Measurements from ENCODE around the gene EEFSEC.

The EEFSEC gene

DNA sequence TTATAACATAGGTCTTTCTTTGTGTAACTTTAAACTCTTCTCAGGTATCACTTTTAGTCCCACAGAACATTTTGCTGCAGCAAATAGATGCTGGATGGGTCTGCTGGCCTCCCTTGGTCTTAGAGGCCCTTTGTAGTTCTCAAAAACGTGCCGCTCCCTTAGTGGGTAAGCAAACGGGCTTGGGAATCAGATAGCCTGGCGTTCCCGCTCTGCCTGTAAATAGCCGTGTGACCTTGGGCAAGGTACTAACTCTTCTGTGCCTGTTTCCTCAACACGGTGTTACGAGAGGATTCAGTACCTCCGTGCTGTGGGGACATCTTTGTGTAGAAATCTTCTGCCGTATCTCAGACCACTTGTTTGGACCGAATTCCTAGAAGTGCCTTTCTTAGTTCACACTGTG is 249.0 kb downstream of the EEFSEC start:
- DNase-seq: no peak

- no peak for DNase-seq
These were observed 249.7 kb downstream of the EEFSEC start for GRCh38 chr3:128402998-128403397.

- no peak for DNase-seq
These were observed 251.2 kb downstream of the EEFSEC start for GRCh38 chr3:128404276-128405068.

GRCh38 chr3:128405554-128406277 is 252.4 kb downstream of the EEFSEC start:
- no peak for DNase-seq

DNA sequence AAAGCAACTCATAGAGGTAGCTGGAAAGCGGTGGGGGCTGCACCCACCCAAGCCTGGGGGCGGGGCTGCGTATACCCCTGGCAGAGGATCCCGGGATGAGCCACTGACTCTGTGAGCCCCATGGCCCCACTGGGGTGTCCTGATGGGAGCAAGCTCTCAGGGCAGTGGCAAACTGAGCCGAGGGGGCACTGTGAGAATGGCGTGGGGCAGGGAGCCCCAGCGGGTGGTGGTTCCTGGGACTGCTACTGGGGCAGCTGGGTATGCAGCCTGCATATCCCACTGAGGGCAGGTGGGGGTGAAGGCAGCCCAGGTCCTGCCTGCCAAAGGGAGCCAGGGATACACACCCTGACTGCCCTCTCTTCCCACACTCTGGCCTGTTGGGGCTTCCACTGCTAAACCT is 254.0 kb downstream of the EEFSEC start:
- DNase-seq: no peak

DNA sequence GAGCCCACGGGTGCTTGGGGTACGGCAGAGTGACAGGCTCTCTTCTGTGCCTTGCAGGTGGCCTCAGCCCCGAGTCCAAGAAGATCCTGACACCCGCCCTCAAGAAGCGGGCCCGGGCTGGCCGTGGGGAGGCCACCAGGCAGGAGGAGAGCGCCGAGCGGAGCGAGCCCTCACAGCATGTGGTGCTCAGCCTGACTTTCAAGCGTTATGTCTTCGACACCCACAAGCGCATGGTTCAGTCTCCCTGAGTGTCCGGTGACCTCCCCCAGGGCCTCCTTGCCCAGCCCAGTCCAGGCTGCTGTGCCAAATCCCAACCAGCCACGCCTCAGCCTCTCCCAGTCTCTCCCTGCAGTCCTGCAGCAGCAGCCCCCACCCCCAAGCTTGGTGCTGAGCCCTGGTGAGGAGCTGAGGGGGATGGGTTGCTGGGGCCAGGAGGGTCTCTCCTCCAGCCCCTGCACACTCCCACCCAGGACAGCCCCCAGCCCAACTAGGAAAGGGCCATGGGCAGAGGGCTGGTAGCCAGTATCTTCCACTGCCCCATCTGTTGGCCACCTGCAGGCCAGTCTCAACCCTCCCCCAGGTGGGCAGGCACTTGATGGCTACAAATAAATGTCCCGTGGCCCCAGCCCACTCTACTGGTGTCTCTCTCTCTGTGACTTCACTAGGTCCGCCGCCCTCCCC is 254.9 kb downstream of the EEFSEC start:
- DNase-seq: no peak

DNA sequence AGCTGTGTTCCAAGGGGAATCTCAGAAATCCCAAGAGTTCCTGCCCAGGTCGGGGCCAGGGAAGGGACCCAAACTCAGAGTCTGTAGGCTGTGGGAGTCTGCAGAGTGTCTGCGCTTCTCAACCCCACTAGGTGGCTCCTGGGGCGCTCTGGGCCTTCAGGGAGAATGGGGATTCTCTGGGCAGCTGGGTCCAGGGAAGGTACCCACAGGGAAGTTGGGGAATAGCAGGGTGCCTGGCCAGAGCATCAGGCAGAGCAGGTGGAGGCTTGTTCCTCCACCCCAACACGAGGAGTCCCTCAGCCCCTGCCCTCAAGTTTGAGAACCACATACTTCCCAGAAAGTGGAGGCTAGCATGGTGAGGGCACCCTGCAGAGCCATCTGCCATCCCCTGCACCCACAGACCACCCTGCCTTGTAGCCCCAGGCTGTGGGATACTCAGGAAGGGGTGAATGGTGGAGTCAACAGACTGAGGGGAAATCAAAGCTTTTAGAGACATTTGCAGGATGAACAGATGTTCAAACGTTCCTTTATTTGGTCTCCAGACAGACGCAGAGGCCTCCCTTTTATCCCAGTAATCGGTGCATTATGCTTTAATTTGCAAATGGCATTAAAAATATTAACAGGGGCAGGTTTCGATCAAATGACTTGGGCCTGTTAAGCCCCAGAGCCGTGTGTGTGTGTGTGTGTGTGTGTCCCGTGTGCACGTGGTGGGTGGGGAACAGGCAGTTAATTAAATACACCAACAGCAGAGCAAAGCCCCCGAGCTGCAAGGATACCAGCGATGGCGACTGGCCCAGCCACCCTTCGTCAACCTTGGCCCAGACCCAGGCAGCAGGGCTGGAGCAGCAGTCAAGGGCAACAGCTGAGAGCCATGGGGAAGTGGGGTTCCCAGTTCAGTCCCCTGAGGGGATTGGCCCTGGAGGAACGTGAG is 255.7 kb downstream of the EEFSEC start:
- DNase-seq: no peak

DNA sequence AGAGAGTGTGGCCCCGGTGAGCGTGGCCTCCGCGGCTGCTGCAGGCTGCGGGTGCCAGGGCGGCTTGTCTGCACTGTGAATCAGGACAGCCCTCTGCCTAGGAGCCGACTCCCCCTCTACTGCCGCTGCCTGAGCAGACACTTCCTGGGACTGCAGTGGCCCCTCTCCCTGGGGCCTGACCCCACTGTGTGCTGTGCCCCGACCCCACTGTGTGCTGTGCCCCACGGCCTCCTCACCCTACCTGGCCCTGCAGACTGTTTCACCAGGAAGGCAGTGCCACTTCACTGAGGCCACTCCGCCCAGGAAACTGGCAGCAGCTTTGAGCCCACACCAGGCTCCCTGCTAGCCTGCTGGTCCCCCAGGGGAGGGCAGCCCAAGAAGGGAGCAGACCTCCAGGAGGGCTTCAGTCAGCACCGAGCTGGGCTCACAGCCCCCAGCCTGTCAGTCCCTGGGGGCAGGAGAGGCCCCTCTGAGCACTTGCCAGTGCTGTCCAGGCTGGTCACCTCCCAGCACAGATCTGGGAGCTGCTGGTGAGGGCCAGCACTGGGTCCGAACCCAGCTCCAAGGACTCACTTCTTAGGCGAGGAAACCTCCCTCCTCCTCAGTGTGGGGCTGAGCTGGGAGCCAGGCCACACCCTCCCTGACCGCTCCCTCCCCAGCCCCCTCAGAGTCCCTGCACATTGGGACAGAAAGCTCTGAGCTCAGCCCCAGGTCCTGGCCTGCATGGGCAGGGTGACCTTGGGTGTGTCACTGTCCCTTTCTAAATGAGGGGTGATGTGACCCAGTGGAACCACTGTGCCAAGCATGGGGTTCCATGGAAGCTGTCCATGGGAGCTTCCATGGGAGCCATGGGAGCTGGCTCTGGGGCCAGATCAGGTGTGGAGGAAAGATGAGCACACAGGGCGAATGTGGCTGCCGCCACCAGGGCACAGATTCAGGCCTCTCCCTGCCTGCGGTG is 256.6 kb downstream of the EEFSEC start:
- DNase-seq: no peak

- no peak for DNase-seq
These were observed 257.6 kb downstream of the EEFSEC start for GRCh38 chr3:128410669-128411573.

DNA sequence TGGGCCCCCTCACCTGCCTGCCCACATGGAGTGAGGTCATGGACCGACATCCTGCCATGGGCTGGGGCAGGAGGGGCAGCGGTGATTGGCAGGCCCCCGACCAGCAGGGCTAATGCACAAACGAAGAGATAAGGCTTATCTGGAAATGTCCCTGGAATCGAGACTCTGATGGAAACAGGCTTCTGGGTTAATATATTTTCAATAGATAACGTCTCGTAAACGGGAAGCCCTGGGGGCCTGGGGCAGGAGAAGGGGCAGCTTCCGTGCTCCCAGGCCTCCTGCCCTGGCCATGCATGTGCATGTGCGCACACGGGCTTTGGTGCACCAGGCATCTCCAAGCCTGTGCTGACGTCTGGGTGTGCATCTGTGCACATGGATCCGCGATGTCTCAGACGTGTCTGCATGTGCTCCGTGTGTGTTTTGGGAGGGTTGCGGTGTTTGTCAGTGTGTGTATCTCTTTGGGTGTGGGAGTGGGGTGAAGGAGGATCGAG is 258.3 kb downstream of the EEFSEC start:
- no peak for DNase-seq

DNA sequence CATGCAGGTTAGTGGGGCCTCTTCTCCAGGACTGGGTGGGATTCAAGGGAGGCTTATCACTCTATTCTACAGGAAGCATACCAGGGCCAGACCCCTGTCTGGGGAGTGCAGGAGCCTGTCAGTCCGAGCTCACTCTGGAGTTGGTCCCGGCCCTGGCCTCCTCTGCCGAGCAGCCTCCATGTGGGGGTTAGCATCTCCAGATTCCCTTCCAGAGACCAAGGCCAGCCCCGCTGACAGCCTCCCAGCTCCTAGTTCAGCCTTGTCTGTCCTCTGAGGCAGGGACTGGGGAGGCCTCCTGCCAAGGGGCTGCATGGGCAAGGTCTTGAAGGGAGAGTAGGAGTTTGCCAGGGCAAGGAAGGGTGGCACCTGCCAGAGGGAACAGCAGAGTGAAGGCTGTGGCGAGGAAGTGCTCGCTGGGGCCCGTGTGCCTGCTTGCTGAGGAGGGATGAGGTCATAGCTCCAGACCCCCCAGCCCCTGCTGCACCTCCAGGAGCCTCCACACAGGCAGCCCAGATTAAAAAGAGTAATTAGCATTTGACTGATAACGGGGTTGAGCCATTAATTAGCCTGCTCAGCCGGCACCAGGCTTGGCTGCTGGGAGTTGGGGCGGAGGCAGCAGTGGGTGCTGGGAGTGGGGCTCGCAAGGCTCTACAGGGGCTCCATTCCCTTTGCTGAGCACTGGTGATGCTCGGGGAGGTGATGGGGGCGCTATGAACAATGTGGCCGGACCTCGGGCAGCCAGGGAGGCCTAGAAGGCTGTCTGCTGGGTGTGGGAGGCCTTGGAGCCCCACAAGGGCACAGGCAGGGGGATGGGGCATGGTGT is 259.1 kb downstream of the EEFSEC start:
- DNase-seq: no peak

GRCh38 chr3:128413003-128413370 is 259.7 kb downstream of the EEFSEC start:
- no peak for DNase-seq

GRCh38 chr3:128413413-128414205 is 260.3 kb downstream of the EEFSEC start:
- DNase-seq: no peak

DNA sequence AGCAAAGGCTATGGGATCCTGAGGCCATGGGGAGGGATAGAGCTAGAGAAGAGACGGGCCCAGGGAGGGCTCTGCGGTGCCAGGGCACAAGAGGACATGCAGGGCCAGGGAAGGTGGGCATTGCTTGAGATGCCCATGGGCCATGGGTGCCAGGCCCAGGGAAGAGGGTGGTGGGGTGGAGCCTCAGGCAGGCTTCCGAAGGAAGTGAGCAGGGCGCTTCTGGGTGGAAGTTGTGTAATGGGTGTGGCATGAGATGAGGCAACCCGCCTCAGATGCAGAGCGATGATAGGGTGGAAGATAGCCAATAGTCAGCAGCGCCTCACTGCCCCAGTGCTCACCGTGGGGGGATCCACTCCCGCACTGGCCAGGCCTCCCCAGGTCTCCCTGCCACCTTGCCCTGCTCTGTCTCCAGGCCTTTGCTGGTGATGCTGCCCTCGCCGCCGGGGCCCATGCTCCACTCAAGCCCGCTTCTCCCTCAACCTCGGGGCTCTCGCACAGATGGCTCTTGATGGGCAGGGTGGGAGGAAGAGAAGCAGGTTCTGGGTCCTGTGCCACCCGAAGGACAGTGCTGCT is 262.0 kb downstream of the EEFSEC start:
- no peak for DNase-seq

- DNase-seq: no peak
These were observed 262.7 kb downstream of the EEFSEC start for GRCh38 chr3:128415773-128416577.

- no peak for DNase-seq
These were observed 263.4 kb downstream of the EEFSEC start for GRCh38 chr3:128416578-128417211.

GRCh38 chr3:128418900-128419299 is 265.6 kb downstream of the EEFSEC start:
- DNase-seq: no peak
